Measurements from ENCODE around the gene DELE1.

- TF ChIP-seq CTCF (IDR thresholded peaks at IDR 0.05), result no peak
- TF ChIP-seq EZH2 (IDR thresholded peaks at IDR 0.05; ENCODE audit: borderline replicate concordance, insufficient read depth, low read depth, low read length, poor library complexity, severe bottlenecking), result no peak
These were observed 20.4 kb upstream of the DELE1 start for GRCh38 chr5:141903261-141903660.
